Inflammatory macrophage treated with lipopolysaccharide for 4 hours (primary cell): ENCODE results near the gene OSBPL10.

Experiments used
- DNase-seq: peaks from one replicate; pipeline ENCODE4 v3.0.0-alpha.2; 2020

Gene OSBPL10

GRCh38 chr3:31839144-31839917, 141.7 kb downstream of the OSBPL10 start:
- no peak for DNase-seq

GRCh38 chr3:31836131-31837075, 144.7 kb downstream of the OSBPL10 start:
- DNase-seq: no peak

DNA sequence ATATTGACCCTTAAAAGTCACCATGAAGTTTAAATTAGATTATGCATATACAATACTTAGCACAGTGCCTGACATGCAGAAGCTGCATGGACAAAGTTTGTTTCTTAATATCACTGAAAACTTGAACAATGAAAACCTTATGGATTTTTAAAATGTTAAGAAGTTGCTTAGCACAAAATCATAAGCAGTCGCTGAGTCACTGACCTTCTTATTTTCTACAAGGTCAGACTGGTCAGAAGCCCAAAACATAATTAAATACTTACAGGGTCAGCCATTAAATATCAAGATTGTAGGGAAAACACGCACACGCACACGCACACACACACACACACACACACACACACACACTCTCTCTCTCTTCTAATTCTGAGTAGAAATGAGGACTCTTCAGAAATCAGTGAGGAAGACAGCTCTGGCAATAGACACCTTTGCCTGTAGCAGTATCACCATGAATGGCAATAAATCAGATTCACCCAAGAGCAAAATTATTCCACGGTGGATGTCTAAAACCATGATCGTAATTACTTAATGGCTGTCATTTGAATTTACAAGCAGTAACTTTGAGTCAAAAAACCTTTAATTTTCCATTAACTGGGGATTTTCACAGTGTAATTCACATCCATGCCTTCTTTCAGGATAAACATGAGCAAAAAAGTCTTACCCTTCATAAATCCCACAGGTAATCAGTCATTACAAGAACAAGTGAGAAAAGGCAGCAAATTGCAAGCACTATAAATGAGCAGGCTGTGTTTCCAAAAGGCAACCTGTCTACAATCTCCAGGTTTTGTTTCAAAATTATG, 147.5 kb downstream of the OSBPL10 start:
- DNase-seq: no peak

DNA sequence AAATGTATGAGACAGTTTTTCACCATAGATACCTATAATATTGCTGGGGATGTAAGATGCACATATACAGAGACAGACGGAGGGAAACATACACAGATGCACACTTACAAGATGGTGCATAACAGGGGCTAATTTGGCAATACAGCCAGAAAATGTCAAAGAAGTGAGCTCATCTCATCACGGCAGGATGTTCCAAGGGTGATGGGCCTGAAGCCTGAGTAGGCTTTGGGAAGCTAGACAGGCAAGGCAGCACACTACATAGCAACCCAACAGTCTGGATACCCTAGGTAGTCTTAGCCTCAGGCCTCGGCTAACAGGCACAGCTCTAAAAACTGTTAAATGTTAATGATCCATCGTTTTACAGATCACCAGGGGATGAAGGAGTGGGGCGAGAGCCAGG, 148.5 kb downstream of the OSBPL10 start:
- no peak for DNase-seq

DNA sequence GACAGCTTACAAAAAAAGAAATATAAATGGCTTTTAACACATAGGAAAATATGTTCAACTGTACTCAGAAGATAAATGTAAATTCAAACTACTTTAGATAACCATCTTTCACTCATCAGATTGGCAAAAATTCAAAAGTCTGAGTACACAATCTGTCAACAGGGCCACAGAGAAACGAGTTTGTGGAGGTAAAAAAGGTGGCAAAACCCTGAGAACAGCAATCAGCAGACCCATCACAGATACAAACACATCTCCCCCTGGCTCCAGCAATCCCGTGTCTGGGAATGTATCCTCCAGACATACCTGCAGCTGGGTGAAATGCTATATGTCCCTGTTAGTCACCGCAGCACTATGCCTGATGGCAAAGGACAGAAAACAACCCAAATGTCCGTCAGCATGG, 149.5 kb downstream of the OSBPL10 start:
- DNase-seq: no peak

DNA sequence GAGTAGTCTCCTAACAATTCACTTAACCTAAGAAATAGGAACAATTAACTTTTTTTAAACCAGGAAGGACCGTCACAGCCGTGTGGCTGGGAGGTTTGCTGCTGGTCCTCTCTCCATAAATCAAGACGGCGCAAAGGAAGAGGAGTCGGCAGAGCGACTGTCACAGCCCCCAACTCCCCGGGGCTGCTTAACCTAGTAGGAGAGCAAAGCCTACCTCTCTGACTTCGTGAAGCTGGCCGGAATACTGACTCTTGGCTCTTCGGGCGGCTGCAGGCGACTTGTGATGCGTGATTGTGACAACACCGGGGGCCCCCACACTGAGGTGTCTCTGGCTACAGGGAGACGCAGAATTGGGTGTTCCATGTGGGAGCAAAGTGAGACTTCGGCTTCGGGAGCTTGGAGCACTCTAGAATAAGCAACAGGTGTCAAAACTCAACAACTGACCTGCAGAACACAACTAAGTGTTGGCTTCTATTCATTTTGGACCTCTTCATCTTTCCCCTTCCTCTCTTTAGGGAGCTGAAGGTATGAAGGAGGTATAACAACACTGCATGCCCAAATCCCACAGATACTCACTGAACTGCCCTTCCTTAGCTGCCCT, 151.1 kb downstream of the OSBPL10 start:
- DNase-seq: no peak

- no peak for DNase-seq
These were observed 152.1 kb downstream of the OSBPL10 start for GRCh38 chr3:31829010-31829409.

- no peak for DNase-seq
These were observed 153.1 kb downstream of the OSBPL10 start for GRCh38 chr3:31828007-31828406.

GRCh38 chr3:31823184-31823583, 157.9 kb downstream of the OSBPL10 start:
- DNase-seq: no peak

DNA sequence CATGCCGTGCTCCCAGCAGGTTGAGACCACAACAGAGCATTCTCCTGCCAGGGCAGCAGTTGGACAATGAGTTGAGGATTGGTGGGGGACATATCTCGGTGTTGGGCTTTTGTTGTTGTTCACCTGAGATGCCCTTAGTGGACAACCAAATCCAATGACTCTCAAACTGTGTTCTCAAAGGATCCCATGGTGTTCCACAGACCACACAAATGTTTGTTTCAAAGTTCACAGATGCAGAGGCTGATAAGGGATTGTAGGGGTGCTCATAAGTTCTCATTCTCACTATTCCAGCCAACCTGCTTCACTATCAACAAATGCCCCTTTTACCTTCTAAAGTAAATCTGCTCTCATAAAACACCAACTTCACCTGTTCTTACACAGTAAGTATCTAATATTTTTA, 159.9 kb downstream of the OSBPL10 start:
- no peak for DNase-seq

GRCh38 chr3:31819441-31819840, 161.6 kb downstream of the OSBPL10 start:
- DNase-seq: no peak

GRCh38 chr3:31817411-31817966, 163.6 kb downstream of the OSBPL10 start:
- DNase-seq: no peak

- DNase-seq: no peak
These were observed 165.2 kb downstream of the OSBPL10 start for GRCh38 chr3:31815631-31816440.

DNA sequence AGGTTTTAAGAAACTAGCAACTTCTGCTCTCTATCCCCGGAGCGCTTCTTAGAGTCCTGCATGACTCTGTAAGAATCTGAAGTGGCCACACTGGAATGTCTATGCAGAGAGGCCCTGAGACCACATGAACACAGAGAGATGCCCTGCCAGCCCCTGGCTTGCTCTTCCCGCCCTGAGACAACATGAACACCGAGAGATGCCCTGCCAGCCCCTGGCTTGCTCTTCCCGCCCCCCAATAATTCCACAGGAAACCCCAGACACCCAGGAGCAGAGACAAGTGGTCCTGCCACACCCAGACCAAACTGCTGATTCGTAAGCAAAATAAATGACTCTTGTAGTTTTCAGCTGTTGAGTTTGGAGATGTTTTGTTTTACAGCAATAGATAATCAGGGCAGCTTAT, 166.1 kb downstream of the OSBPL10 start:
- no peak for DNase-seq

GRCh38 chr3:31813686-31814085, 167.4 kb downstream of the OSBPL10 start:
- no peak for DNase-seq

GRCh38 chr3:31813197-31813596, 167.9 kb downstream of the OSBPL10 start:
- no peak for DNase-seq

DNA sequence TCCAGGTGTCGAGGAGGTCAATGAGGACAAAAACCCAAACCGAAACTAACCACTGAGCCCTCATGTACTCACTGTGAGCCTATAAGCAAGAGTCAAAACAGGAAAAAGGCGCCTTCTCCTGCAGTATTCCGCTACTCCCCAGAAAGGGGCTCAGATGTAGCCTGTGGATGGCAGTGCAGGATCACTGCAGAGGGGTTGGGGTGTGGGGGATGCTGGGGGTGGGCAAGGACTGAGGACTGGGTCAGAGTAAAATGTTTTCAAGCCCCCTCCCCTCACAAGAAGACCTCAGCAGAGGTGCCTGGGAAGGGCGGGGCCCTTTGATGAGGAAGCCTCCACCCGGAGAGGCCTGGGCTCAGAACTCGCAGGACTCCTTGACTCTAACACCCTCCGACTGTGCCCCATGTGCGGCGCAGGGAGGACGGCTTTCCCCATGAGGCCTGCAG, 170.1 kb downstream of the OSBPL10 start:
- DNase-seq: no peak

DNA sequence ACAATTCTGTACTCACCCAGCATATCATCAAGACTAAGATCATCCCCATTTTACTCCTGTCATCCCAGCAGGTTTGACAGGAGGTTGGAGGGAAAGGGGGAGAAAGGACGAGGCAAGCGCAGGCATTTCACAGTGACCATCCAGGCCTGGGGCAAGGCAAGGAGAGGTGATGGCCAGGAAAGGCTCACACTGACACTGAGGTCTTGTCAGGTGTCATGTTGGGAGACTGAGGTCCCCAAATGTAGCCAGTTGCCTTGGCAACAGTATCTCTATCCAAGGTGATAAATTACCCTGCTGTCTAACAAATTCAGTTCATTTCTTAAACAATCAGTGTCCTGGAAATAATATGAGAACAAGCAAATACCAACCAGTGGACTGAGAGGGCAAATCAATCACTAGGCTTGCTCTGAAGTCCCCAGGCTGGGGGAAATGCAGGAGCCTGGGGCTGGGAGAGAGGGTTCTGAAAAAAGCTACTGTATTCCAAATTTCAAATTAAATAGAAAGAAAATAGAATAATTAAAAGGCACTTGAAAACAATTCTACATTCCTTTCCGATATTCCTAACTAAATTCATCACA, 172.8 kb downstream of the OSBPL10 start:
- DNase-seq: no peak

GRCh38 chr3:31804251-31805051, 176.6 kb downstream of the OSBPL10 start:
- DNase-seq: no peak
